ENCODE measurements around the gene SPTBN1.

DNA sequence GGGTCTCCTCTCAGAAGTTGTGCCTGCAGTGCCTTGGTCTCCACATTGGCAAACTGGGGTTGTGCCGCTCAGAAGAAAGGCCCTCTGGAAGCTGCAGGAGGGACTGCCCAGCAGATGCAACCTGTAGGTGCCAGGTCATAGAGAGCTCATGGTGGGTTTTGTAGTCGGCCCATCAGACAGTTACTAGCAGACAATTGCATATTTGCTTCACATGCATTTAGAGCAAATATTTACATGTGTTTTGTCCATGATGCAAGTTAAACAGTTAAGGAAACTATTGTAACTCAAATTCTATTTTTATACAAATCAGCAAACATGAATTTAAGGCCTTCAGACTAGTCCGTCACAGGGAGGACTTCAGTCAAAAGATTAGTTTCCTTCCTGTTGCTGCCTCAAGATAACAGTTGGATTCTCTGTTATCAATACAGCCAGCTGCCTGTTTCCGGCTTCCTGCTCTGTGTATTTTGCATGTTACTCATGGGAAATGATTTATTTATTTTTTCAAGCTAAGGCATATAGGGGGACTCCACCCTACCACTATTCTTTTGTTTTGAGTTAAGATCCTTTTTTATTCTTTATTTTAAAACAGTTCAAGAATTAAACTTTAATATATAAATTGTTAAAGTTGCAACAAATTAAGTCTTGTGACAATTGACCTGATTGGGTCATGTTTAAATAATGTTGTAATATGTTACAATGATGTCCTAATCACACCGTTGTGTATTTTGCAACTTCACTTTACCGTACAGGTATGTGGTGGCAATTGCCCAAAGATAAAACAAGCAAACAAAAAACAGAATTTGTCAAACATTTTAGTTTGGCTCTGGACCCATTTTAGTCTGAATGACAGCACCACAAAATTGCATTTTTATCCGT is 133.5 kb downstream of the SPTBN1 start:
- TF ChIP-seq, protein P1, sequence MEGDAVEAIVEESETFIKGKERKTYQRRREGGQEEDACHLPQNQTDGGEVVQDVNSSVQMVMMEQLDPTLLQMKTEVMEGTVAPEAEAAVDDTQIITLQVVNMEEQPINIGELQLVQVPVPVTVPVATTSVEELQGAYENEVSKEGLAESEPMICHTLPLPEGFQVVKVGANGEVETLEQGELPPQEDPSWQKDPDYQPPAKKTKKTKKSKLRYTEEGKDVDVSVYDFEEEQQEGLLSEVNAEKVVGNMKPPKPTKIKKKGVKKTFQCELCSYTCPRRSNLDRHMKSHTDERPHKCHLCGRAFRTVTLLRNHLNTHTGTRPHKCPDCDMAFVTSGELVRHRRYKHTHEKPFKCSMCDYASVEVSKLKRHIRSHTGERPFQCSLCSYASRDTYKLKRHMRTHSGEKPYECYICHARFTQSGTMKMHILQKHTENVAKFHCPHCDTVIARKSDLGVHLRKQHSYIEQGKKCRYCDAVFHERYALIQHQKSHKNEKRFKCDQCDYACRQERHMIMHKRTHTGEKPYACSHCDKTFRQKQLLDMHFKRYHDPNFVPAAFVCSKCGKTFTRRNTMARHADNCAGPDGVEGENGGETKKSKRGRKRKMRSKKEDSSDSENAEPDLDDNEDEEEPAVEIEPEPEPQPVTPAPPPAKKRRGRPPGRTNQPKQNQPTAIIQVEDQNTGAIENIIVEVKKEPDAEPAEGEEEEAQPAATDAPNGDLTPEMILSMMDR (IDR thresholded peaks at IDR 0.05), result no peak
- TF ChIP-seq FOXJ3 (CRISPR knock-in tag; IDR thresholded peaks at IDR 0.05; ENCODE audit: borderline replicate concordance) (no peak), TP53 (CRISPR knock-in tag; IDR thresholded peaks at IDR 0.05) (no peak), NFYB (CRISPR knock-in tag; conservative IDR thresholded peaks at IDR 0.05; ENCODE audit: low read depth) (no peak), NFE2L1 (CRISPR knock-in tag; IDR thresholded peaks at IDR 0.05) (no peak), ZNF317 (CRISPR knock-in tag; IDR thresholded peaks at IDR 0.05; ENCODE audit: borderline replicate concordance, low read depth) (no peak), ETV6 (CRISPR knock-in tag; IDR thresholded peaks at IDR 0.05) (no peak)
- TF ChIP-seq, protein P2, sequence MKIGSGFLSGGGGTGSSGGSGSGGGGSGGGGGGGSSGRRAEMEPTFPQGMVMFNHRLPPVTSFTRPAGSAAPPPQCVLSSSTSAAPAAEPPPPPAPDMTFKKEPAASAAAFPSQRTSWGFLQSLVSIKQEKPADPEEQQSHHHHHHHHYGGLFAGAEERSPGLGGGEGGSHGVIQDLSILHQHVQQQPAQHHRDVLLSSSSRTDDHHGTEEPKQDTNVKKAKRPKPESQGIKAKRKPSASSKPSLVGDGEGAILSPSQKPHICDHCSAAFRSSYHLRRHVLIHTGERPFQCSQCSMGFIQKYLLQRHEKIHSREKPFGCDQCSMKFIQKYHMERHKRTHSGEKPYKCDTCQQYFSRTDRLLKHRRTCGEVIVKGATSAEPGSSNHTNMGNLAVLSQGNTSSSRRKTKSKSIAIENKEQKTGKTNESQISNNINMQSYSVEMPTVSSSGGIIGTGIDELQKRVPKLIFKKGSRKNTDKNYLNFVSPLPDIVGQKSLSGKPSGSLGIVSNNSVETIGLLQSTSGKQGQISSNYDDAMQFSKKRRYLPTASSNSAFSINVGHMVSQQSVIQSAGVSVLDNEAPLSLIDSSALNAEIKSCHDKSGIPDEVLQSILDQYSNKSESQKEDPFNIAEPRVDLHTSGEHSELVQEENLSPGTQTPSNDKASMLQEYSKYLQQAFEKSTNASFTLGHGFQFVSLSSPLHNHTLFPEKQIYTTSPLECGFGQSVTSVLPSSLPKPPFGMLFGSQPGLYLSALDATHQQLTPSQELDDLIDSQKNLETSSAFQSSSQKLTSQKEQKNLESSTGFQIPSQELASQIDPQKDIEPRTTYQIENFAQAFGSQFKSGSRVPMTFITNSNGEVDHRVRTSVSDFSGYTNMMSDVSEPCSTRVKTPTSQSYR (CRISPR knock-in tag; IDR thresholded peaks at IDR 0.05), result no peak
- TF ChIP-seq, protein P3, sequence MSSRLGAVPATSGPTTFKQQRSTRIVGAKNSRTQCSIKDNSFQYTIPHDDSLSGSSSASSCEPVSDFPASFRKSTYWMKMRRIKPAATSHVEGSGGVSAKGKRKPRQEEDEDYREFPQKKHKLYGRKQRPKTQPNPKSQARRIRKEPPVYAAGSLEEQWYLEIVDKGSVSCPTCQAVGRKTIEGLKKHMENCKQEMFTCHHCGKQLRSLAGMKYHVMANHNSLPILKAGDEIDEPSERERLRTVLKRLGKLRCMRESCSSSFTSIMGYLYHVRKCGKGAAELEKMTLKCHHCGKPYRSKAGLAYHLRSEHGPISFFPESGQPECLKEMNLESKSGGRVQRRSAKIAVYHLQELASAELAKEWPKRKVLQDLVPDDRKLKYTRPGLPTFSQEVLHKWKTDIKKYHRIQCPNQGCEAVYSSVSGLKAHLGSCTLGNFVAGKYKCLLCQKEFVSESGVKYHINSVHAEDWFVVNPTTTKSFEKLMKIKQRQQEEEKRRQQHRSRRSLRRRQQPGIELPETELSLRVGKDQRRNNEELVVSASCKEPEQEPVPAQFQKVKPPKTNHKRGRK (CRISPR knock-in tag; IDR thresholded peaks at IDR 0.05; ENCODE audit: borderline replicate concordance), result no peak
- TF ChIP-seq, protein P4, sequence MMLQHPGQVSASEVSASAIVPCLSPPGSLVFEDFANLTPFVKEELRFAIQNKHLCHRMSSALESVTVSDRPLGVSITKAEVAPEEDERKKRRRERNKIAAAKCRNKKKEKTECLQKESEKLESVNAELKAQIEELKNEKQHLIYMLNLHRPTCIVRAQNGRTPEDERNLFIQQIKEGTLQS (CRISPR knock-in tag; conservative IDR thresholded peaks at IDR 0.05), result no peak
- TF ChIP-seq, protein P5, sequence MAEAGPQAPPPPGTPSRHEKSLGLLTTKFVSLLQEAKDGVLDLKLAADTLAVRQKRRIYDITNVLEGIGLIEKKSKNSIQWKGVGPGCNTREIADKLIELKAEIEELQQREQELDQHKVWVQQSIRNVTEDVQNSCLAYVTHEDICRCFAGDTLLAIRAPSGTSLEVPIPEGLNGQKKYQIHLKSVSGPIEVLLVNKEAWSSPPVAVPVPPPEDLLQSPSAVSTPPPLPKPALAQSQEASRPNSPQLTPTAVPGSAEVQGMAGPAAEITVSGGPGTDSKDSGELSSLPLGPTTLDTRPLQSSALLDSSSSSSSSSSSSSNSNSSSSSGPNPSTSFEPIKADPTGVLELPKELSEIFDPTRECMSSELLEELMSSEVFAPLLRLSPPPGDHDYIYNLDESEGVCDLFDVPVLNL (CRISPR knock-in tag; IDR thresholded peaks at IDR 0.05; ENCODE audit: borderline replicate concordance, low read depth), result no peak

All from WTC11 (cell line).